GM18868 (cell line): ENCODE measurements around the gene LMAN2.
"Not testable (repeated sequence)": the region's sequence is repeated elsewhere in the genome, so short reads cannot be mapped to it uniquely, and the experiment has no call there.

ENCODE experiments used
- ATAC-seq: cut with Tn5 transposase; IDR thresholded peaks from one replicate; pipeline ENCODE4 v1.9.1; 2021; ENCODE audit warnings: mild to moderate bottlenecking, moderate library complexity; ENCODE audit not compliant: unreplicated experiment

The LMAN2 gene

DNA sequence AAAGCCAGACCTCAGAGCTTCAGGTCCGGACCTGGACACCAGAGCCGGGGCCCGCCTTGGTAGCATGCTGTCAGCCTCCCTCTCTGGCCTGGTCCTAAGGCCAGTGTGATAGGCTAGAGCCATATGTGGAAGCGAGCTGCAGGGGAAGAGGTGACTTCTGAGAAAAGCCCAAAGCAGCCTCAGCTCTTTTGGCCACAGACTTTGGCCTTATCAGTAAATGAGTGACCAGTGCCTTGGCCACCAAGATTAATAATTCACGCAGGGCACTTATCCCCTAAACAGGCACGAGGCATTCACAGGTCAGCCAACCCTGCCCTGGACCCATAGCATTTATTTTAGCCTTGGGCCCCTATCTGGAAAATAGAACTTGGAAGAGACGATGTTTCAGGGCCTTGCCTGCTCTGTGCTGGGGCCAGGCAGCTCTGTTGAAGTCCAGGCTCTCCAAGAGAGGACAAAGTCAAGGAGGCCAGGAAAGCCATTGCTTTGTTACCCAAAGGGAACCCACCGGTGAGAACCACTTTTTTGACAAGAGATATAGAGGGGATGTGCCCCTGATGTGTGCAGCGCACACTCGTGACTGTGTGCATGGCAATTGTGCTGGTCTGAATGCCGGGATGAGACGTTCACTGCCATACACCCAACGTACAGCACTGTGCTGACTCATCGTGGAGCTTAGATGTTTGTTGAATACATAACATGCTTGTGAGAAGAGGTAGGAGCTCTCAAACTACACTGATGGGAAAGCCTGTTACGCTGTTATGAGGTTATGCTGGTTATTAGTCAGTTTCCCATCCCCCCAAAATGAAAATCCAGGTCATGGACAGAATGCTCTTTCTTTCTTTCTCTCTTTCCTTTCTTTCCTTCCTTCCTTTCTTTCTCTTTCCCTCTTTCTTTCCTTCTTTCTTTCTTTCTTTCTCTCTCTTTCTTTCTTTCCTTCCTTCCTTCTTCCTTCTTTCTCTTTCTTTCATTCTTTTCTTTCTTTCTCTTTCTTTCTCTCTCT, 27.7 kb upstream of the LMAN2 start:
- ATAC-seq, result peak; percentile 67

DNA sequence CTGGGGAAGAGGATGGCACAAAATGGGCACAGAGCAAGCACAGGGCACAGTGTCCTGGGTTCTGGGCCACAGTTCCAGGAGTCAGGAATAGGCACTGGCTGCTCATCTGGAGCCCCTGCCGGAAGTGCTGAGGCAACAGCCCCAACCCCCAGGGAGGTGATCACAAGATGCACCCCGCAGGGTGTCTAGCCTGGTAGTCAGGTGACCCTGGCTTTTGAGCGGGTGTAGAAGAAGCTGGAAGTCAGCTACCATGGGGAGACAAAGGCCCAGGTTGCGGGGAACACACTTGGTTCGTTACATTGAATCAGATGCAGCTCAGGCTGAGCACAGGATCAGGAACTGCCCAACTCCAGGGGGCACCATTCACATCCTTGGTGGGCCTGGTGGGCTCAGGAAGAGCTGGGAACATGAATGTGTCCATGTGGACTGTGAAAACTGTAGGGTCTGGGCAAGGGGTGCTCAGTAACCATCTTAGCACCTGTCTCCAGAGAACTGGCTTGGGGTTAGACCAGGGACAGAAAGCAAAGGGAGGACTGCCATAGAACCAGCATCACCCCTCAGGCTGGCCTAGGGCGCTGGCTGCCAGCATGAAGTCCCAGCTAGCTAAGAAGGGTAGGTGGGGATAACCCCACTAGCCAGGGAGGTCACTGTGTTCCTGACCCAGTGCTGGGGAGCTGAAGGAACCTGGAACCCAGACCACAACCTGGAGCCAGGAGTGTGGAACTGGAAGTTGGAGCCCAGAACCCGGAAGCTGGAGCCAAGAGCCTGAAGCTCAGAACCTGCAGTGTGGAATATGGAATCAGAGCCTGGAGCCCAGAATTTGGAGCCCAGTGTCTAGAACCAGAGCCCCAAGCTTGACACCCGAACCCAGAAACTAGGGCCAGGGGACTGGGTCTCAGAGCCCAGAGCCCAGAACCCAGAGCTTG, 26.6 kb upstream of the LMAN2 start:
- no peak for ATAC-seq

DNA sequence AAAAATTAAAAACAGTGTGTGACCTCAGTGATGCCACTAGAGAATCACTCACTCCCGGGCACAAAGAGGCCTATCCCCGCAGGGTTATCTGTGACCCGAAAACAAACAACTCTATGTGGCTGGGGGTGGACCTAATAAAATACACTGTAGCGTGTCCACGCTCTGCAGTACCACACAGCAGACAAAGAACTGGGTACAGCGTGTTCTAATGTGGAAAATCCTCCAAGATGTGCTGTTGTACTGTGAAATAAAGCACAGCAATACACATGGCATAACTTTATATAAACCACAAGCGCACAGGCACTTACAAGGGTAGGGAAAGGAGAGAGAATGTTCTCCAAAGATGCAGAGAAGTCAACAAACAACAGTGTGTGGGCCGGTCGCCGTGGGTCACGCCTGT, 24.6 kb upstream of the LMAN2 start:
- no peak for ATAC-seq

DNA sequence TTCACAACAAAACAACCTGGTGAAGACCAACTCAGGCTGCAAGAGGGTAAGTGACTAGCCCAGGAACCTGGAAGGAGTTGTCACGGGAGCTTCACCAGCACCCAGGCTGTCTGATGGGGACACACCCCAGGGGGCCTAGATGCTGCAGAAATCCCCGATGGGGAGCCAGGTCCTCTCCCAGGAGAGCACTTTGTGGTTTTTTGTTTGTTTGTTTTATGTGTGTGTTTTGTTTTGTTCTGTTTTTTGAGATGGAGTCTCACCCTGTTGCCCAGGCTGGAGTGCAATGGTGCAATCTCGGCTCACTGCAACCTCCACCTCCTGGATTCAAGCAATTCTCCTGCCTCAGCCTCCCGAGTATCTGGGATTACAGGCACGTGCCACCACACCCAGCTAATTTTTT, 24.0 kb upstream of the LMAN2 start:
- not testable (repeated sequence) for ATAC-seq

DNA sequence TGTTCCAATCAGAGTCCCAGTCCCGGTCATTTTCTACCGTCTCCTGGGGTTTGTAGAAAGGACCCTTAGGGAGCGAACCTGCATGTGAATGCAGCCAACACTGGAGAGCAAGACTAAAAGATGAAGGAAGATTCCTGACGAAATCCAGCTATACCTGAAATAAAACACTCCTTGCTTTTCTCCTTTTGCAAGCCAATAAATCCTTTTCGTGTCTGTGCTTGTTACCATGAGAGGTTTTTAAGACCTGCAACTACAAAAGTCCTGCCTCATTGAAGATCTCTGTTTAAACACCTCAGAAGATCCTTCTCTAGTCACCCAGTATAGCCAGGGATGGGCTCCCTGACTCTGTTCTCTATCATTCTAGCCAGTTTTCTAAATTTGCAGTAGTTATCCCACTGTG, 22.7 kb upstream of the LMAN2 start:
- no peak for ATAC-seq

DNA sequence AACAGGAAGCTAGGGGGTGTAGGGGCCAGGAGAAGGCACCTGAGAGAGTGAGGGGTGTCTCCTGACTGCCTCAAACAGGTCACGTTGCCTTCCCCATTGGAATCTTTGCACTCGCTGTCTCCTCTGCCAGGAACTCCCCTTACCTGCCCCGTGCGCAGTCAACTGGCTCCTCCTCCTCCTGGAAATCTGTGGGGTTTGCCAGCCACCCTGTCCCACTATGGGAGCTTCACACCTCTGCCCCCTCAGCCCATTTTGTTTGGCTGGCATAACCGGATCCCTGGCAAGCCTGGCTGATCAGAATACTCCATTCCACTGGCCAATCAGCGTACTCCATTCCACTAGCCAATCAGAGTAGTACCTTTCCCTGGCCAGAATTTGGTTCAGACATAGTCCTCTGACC, 22.3 kb upstream of the LMAN2 start:
- no peak for ATAC-seq

DNA sequence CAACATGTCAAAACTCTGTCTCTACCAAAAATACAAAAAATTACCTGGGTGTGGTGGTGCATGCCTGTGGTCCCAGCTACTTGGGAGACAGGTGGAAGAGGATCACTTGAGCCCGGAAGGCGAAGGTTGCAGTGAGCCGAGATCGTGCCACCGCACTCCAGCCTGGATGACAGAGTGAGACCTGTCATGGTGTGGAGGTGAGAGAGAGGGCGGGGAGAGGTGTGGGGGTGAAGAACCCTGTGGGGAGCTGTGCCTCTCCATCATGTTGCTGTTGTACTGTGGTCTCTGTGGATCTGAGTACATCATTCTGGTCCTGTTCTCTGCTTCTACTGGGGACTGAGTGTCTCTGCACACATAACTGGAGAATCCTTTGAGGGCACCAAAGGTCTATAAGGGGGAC, 21.4 kb upstream of the LMAN2 start:
- no peak for ATAC-seq

DNA sequence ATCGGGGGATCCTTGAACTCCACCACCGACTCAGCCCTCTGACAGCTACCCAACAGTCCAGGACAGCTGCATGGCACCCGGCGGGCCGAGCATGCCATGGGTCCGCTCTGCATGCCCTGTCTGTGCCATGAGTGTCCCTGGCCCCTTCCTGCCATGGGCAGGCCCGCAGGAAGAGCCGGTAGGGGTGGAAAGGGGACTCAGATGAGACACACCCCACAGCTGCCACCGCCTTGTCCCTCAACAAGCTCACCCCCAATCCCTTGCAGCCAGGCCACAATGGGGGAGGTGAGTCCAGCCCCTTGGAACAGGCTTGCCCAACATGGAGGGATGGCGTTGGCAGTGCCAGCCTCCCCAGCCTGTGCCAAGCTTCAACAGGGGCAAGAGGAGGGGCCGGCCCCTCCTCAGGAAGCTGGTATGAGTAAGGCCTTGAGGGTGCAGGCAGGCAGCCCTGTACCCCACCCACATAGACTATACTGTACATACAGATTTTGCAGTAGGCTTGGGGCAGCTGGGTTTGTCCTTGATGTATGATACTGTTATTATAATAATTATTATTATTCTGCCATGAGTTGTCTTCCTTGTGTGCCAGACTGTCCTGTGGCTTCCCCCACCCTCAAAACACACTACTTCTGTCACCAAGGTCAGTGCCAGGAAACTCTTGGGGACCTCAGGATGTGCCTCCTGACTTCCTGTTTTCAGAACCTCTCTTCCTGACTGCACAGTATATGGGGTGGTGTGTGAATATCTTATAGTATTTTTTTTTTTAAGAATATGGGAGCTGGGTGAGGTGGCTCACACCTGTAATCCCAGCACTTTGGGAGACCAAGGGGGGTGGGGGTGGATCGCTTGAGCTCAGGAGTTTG, 20.8 kb upstream of the LMAN2 start:
- no peak for ATAC-seq

DNA sequence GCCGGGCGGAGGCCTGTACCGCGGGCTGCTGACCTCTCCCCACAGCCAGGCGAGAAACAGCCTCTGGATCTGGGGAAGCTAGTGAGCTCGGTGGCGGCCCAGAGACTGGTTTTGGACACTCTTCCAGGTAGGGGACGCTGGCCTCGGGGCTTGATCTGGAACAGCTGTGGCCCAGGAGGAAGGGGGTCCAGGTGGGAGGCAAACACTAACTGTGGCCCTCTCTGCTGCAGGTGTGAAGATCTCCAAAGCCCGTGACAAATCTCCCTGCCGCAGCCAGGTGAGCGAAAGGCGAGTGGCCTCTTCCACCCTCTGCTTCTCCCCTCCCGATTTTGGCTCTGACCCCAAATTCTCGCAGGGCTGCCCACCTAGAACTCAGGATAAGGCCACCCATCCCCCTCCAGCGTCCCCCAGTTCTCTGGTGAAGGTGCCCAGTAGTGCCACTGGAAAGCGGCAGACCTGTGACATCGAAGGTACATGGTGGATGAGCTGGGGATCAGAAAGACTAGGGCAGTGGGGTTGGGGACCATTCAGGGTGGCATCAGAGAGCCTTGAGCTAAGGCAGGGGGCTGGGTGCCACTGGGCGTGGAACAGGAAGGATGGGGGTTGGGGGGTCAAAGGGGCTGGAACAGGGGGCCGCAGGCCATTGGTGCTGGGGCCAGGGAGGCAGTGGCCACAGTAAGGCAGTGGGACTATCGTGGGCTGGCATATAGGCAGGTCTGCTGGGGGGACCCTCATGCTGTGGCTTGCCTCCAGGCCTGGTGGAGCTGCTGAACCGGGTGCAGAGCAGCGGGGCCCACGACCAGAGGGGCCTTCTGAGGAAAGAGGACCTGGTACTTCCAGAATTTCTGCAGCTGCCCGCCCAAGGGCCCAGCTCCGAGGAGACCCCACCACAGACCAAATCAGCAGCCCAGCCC, 19.9 kb upstream of the LMAN2 start:
- no peak for ATAC-seq

DNA sequence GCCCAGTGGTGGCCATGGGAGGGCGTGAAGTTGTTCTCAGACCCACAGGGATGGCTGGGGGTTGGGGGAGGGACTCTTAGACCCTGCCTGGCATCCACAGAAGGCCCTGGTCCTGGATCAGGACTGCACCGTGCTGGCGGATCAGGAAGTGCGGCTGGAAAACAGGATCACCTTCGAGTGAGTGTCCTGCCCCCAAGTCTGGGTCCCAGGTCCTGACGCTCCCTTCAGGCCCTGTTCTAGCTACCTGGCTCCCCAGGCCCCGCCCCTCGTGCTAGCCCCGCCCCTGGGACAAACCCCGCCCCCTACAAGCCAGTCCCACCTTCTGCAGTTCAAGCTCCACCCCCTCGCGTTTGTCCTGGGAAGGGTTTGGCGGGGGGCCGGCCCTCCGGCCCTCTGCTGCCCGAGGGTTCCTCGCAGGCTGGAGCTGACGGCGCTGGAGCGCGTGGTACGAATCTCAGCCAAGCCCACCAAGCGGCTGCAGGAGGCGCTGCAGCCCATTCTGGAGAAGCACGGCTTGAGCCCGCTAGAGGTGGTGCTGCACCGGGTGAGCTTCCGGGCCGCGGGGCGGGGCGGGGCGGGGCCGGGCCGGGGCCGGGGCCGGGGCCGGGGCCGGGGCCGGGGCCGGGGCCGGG, 19.1 kb upstream of the LMAN2 start:
- ATAC-seq, result peak; percentile 72

DNA sequence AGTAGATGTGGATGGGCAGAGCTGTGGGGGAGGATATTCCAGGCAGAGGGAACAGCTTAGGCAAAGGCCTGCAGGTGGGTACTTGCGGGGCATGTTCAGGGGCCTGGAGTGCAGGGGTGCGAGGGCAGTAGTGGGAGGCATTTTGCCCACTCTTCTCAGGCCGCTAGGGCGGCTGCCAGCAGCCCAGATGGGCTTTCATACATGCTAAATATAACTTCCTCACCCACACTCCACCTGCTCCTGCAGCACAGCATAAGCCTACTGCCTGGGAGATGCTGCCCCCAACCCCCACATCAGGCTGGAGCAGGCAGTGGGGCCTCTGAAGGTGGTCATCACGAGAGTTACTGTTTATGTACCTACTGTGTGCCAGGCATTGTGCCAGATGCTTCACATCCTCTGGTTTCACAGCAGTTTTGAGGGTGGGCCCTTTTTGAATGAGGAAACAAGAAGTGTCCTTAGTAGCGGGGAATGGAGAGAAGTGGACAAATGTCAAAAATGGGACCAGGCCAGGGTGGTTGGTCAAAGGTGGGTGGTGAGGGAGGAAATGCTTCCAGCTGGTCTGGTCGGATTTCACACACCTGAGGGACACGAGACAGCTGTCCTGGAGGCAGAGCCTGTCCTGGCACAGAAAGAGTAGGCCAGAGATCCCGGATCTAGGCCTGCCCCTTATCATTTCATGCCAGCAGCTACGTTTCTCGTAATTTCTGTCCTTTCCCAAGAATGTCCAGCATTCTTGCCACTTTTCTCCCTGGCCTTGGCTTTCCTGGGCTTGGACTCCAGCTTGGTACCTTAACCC, 18.4 kb upstream of the LMAN2 start:
- no peak for ATAC-seq

DNA sequence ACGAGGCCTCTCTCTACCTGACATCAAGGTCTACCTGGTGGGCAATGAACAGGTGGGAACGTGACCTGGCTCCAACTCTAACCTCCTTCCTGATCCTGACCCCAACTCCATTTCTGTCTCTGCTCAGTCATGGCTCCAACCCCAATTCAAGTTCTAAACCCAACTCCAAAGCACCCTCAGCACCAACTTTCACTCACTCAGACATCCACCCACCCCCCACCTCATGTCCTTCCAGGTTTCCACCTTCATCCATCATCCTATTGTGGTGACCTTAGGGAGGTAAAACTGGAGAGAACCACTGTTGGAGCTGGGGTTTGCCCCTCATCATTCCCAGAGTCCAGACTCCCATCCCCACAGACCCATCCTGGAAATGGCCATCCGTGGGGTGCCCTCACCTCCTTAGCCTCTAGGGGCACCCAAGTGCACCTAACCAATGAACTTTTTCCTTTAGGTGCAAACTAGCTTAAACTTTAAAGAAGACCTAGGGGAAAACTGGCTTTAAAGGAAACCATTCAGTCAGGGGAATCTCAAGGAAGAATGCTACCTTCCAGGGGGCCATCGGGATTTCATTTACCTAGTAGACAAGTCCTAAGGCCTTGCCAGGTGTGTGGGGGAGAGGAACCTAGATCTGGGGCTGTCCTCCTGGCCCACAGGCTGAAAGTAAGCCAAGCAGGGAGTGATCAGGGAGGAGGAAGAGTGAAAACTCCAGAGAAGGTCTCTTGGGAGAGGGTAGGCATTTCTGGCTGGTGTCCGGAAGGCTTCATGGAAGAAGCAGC, 17.6 kb upstream of the LMAN2 start:
- no peak for ATAC-seq

DNA sequence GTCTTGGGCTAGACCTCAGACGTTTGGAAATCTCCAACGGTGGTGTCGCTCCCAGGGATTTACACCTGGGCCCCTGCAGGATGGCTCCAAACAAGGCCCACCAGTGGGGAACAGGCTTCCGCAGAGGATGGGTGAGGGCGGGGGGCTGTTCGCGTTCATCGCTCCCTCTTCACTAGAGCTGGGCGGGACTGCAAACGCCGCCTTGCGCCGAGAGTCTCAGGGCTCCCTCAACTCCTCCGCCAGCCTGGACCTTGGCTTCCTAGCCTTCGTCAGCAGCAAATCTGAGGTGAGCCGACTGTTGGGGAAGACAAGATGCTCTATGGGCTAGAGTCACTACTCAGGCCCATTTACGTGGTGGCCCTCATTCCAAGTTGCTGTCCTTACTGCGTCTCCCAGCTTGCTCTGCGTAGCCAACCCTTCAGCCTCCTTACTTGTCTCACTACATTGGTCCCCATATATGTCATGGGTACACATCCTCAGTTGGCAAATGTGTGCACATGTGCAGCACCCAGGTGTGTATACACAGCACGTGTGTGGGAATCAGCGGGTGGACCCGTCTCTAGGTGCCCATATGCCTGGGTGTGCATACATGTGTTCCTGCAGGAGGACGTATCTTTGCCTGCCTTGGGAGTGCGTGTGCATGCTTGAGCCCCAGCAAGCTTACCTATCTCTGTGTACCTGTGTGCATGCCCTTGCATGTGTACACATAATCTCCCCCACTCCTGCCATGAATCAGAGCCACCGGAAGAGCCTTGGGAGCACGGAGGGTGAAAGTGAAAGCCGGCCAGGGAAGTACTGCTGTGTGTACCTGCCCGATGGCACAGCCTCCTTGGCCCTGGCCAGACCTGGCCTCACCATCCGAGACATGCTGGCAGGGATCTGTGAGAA, 16.8 kb upstream of the LMAN2 start:
- ATAC-seq, result no peak

DNA sequence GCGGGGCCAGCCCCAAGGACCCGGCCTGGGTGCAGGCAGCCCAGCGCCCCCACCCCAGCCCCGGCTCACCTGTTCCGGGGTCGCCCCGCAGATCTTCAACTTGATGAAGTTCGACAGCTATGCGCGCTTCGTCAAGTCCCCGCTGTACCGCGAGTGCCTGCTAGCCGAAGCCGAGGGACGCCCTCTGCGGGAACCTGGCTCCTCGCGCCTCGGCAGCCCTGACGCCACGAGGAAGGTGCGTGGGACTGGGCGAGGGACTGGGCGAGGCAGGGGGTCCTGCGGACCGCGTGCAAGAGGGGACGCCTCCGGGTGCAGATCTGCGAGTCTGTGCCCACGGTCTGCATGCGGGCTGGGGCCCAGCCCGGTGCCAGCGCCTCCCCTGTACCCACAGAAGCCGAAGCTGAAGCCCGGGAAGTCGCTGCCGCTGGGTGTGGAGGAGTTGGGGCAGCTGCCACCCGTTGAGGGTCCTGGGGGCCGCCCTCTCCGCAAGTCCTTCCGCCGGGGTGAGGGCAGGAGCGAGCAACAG, 15.9 kb upstream of the LMAN2 start:
- no peak for ATAC-seq

DNA sequence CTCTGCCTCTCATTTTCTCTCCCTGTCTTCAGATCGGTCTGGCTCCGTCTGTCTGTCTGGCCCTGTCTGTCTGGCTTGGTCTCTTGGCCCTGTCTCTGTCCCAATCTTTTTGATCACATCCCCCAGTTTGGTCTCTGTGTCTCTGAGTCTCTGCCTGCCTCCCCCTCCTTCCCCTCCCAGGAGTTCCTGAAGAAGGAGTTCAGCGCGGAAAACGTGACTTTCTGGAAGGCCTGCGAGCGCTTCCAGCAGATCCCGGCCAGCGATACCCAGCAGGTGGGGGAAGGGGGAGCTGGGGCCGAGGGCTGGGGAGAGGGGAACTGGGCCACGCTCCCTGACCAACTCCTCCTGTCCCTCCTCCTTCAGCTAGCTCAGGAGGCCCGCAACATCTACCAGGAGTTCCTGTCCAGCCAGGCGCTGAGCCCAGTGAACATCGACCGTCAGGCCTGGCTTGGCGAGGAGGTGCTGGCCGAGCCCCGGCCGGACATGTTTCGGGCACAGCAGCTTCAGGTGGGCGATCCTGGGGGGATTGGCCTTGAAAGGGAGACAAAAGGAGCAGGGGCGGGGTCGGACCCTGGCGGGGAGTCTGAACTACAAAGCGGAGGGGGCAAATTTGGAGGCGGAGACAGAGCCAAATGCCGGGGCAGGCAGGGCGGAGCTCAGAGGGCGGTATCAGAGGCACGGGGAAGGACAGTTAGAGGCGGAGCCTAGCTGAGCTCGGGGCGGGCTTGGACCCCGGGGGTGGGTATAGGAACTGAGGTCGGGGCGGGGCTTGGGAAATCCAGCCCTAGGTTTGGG, 15.3 kb upstream of the LMAN2 start:
- ATAC-seq, result no peak
